ENCODE data around the gene RNF215.
"Not testable (repeated sequence)": the region's sequence is repeated elsewhere in the genome, so short reads cannot be mapped to it uniquely, and the experiment has no call there.

The RNF215 gene

DNA sequence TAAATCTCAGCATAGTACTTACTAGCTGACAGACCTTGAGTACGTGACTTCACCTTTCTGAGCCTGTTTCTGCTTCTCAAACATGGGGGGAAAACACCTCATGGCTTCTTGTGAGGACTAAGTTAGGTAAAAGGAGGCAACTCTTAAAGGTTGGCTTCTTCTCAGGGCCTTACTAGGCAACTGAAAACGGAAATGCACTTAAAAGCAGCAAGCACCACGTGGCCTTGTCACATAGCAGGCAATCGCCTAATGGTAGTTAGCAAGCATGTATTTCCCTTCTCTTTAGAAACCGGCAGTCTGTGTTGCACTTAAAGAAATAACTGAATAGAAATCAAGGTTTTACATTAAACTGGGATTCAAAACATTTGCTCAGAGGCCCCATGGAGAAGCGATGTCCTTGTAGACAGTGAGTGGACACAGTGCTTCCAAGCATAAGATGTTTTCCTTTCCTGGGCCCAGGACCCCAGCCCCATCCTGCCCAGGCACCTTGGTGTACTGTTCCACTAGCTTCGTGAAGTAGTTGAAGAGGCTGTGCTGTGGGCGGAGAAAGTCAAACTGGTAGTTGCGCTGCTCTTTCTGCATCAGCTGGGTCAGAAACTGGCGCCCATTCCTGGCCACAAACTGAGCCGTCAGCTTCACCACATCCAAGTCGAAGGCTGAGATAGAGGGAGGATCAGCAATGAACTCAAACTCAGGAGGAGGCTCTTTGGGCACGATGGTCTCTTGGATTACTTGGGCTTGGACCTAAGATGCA, 42.6 kb downstream of the RNF215 start:
- H4K8ac ChIP-seq (ENCODE audit: low read depth, low read length): no peak overlapping the region
- H3K9me3 ChIP-seq (ENCODE audit: insufficient read depth, low read depth, low read length): no peaks in the 10 kb centered on the region
- no peak overlapping the region for H4K12ac ChIP-seq (ENCODE audit: low read depth, low read length)
- no peak overlapping the region for H2BK120ac ChIP-seq (ENCODE audit: insufficient read depth, low read length, poor library complexity)
- no peak overlapping the region for H3K9ac ChIP-seq (ENCODE audit: low read length)
- no peak overlapping the region for H4K91ac ChIP-seq (ENCODE audit: low read depth, low read length)
- no peaks in the 10 kb centered on the region for H3K79me2 ChIP-seq (ENCODE audit: control insufficient read depth, insufficient read depth, low read length, poor library complexity)
- H2AK5ac ChIP-seq (ENCODE audit: low read length): no peak overlapping the region
- no peak overlapping the region for H2BK5ac ChIP-seq (ENCODE audit: low read depth, low read length, poor library complexity)
- H3K18ac ChIP-seq (ENCODE audit: low read length): no peak overlapping the region
- H3K79me1 ChIP-seq (ENCODE audit: low read length): no peaks in the 10 kb centered on the region
- no peak overlapping the region for H3K4ac ChIP-seq (ENCODE audit: low read depth, low read length)
- no peak overlapping the region for H3K4me3 ChIP-seq (ENCODE audit: low read depth, low read length)
- no peaks in the 10 kb centered on the region for H3K27me3 ChIP-seq (ENCODE audit: insufficient read depth, low read length)
- no peak for DNase-seq
- no peak overlapping the region for H3K23ac ChIP-seq (ENCODE audit: low read length)
- no CpG with 5 or more reads among the region's 13 CpGs for WGBS (ENCODE audit: extremely low coverage, insufficient coverage, insufficient read length)
- H3K4me1 ChIP-seq (ENCODE audit: control insufficient read depth in 1 of 2, insufficient read depth in 2 of 2, low read length in 2 of 2): no peaks in the 10 kb centered on the region
- no peak overlapping the region for H3K4me2 ChIP-seq (ENCODE audit: low read length)
- H2AFZ ChIP-seq (ENCODE audit: insufficient read depth, low read length, poor library complexity): no peak overlapping the region
- no peak overlapping the region for H2BK12ac ChIP-seq (ENCODE audit: low read length)
- H3K27ac ChIP-seq (ENCODE audit: low read depth, low read length): no peak overlapping the region
- no peak overlapping the region for H3K14ac ChIP-seq (ENCODE audit: low read length)
- H3K36me3 ChIP-seq (ENCODE audit: control insufficient read depth in 1 of 2, insufficient read depth in 2 of 2, low read length in 2 of 2): peaks cover 72 to 84% of the 10 kb centered on the region in 2 experiments

DNA sequence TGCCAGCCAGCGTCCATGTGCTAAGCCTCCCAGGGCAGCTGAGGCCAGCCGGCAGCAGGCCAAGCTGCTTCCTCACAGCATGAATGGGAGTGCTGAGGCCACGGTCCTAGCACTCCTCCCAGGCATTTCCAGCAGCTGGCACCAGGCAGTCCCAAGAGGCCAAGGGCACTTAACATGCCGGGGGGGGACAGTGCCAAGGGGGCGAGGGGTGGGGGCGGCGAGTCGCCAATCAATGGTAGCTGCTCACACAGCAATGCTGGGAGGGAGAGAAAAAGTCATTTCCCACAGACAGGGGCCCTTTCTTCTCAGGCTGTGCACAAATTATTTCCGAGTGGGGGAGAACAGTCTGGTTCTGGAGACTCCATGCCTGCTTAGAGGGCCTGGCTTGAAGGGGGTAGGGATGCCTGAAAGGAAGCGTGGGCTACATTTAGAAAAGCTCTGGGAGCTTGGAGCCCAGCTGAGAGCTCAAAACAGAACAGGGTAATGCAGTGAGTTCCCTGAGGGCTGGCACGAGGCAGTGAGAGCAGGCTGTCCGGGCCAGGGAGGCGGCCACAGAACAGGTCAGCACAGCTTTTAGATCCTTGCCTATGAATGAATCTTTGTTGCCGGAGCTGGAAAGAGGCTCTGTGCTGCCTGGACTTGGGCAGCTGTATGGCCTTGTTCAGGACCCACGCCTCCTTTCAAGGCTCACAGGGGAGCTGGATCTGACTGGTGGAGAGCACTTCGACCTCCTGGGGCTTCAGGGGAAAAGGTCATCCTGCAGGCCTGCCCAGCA, 46.1 kb downstream of the RNF215 start:
- Histone ChIP-seq H3K4me3 (ENCODE audit: low read depth, low read length) (no peak overlapping the region), H2BK12ac (ENCODE audit: low read length) (no peak overlapping the region), H4K12ac (ENCODE audit: low read depth, low read length) (no peak overlapping the region), H4K91ac (ENCODE audit: low read depth, low read length) (no peak overlapping the region), H2BK5ac (ENCODE audit: low read depth, low read length, poor library complexity) (no peak overlapping the region), H3K79me1 (ENCODE audit: low read length) (no peaks in the 10 kb centered on the region), H3K14ac (ENCODE audit: low read length) (no peak overlapping the region), H3K27ac (ENCODE audit: low read depth, low read length) (no peak overlapping the region), H3K23ac (ENCODE audit: low read length) (no peak overlapping the region), H3K9me3 (ENCODE audit: insufficient read depth, low read depth, low read length) (no peaks in the 10 kb centered on the region), H2AK5ac (ENCODE audit: low read length) (no peak overlapping the region), H3K4me1 (ENCODE audit: control insufficient read depth in 1 of 2, insufficient read depth in 2 of 2, low read length in 2 of 2) (no peaks in the 10 kb centered on the region), H3K4me2 (ENCODE audit: low read length) (no peak overlapping the region), H3K18ac (ENCODE audit: low read length) (no peak overlapping the region), H3K9ac (ENCODE audit: low read length) (no peak overlapping the region), H2AFZ (ENCODE audit: insufficient read depth, low read length, poor library complexity) (no peak overlapping the region), H4K8ac (ENCODE audit: low read depth, low read length) (no peak overlapping the region), H3K79me2 (ENCODE audit: control insufficient read depth, insufficient read depth, low read length, poor library complexity) (no peaks in the 10 kb centered on the region), H3K36me3 (ENCODE audit: control insufficient read depth in 1 of 2, insufficient read depth in 2 of 2, low read length in 2 of 2) (peaks cover 88 to 94% of the 10 kb centered on the region in 2 experiments), H2BK120ac (ENCODE audit: insufficient read depth, low read length, poor library complexity) (no peak overlapping the region), H3K27me3 (ENCODE audit: insufficient read depth, low read length) (no peaks in the 10 kb centered on the region), H3K4ac (ENCODE audit: low read depth, low read length) (no peak overlapping the region)
- no peak for DNase-seq
- no CpG with 5 or more reads among the region's 16 CpGs for WGBS (ENCODE audit: extremely low coverage, insufficient coverage, insufficient read length)

DNA sequence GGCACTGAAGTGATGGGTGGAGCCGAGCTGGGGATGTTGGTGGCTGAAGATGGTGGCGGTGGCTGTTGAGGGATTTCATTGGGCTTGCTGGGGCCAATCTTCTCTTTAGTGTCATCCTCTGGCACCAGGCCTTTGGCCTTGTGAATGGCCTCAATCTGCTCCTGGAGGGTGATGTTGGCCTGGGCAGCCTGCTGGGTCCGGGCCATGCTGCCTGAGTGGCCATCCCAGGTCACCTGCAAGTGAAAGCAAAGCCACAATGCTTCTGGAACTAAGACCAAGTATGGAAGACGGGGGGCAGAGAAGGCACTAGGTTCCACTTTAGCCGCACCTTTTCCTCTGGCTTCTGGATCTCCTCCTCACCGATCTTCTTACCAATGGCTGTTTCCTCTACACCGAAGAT, 48.4 kb downstream of the RNF215 start:
- no peak overlapping the region for H2AK5ac ChIP-seq (ENCODE audit: low read length)
- H3K4me1 ChIP-seq (ENCODE audit: control insufficient read depth in 1 of 2, insufficient read depth in 2 of 2, low read length in 2 of 2): peaks cover 2 to 7% of the 10 kb centered on the region in 2 experiments
- no peak overlapping the region for H3K4ac ChIP-seq (ENCODE audit: low read depth, low read length)
- H3K4me2 ChIP-seq (ENCODE audit: low read length): no peak overlapping the region
- WGBS (ENCODE audit: extremely low coverage, insufficient coverage, insufficient read length): no CpG with 5 or more reads among the region's 7 CpGs
- no peaks in the 10 kb centered on the region for H3K79me1 ChIP-seq (ENCODE audit: low read length)
- no peak overlapping the region for H3K9ac ChIP-seq (ENCODE audit: low read length)
- no peak overlapping the region for H3K4me3 ChIP-seq (ENCODE audit: low read depth, low read length)
- H4K8ac ChIP-seq (ENCODE audit: low read depth, low read length): no peak overlapping the region
- no peak overlapping the region for H2AFZ ChIP-seq (ENCODE audit: insufficient read depth, low read length, poor library complexity)
- no peak overlapping the region for H3K18ac ChIP-seq (ENCODE audit: low read length)
- H3K23ac ChIP-seq (ENCODE audit: low read length): no peak overlapping the region
- no peak for DNase-seq
- H2BK5ac ChIP-seq (ENCODE audit: low read depth, low read length, poor library complexity): no peak overlapping the region
- H2BK120ac ChIP-seq (ENCODE audit: insufficient read depth, low read length, poor library complexity): no peak overlapping the region
- no peak overlapping the region for H2BK12ac ChIP-seq (ENCODE audit: low read length)
- no peaks in the 10 kb centered on the region for H3K79me2 ChIP-seq (ENCODE audit: control insufficient read depth, insufficient read depth, low read length, poor library complexity)
- no peak overlapping the region for H4K12ac ChIP-seq (ENCODE audit: low read depth, low read length)
- peaks cover 2% of the 10 kb centered on the region for H3K9me3 ChIP-seq (ENCODE audit: insufficient read depth, low read depth, low read length)
- no peak overlapping the region for H4K91ac ChIP-seq (ENCODE audit: low read depth, low read length)
- peaks cover 87 to 95% of the 10 kb centered on the region in 2 experiments for H3K36me3 ChIP-seq (ENCODE audit: control insufficient read depth in 1 of 2, insufficient read depth in 2 of 2, low read length in 2 of 2)
- no peaks in the 10 kb centered on the region for H3K27me3 ChIP-seq (ENCODE audit: insufficient read depth, low read length)
- no peak overlapping the region for H3K27ac ChIP-seq (ENCODE audit: low read depth, low read length)
- no peak overlapping the region for H3K14ac ChIP-seq (ENCODE audit: low read length)

DNA sequence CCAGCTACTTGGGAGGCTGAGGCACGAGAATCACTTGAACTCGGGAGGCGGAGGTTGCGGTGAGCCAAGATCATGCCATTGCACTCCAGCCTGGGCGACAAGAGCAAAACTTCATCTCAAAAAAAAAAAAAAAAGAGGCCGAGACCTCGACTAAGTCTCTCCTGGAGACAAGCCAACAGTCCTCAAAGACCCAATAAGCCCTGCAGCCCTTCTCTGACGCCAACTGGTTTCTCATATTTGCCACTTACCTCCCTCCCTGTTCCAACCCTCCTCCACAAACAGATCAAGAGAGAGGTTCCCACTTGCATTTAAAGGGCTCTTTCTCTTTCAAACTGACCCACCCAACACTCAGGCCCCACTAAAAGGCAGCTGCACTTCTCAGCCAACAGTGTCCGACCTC, 48.9 kb downstream of the RNF215 start:
- H2BK12ac ChIP-seq (ENCODE audit: low read length); H4K12ac ChIP-seq (ENCODE audit: low read depth, low read length); H3K27ac ChIP-seq (ENCODE audit: low read depth, low read length); H3K23ac ChIP-seq (ENCODE audit: low read length); H2AK5ac ChIP-seq (ENCODE audit: low read length); H3K9me3 ChIP-seq (ENCODE audit: insufficient read depth, low read depth, low read length); H2BK120ac ChIP-seq (ENCODE audit: insufficient read depth, low read length, poor library complexity); H3K4me3 ChIP-seq (ENCODE audit: low read depth, low read length); H3K79me1 ChIP-seq (ENCODE audit: low read length); H3K4me2 ChIP-seq (ENCODE audit: low read length); DNase-seq; H4K8ac ChIP-seq (ENCODE audit: low read depth, low read length); H3K79me2 ChIP-seq (ENCODE audit: control insufficient read depth, insufficient read depth, low read length, poor library complexity); H3K18ac ChIP-seq (ENCODE audit: low read length); H4K91ac ChIP-seq (ENCODE audit: low read depth, low read length); H2AFZ ChIP-seq (ENCODE audit: insufficient read depth, low read length, poor library complexity); H3K14ac ChIP-seq (ENCODE audit: low read length); H3K4ac ChIP-seq (ENCODE audit: low read depth, low read length); H3K4me1 ChIP-seq (ENCODE audit: control insufficient read depth in 1 of 2, insufficient read depth in 2 of 2, low read length in 2 of 2); H2BK5ac ChIP-seq (ENCODE audit: low read depth, low read length, poor library complexity); H3K9ac ChIP-seq (ENCODE audit: low read length); H3K27me3 ChIP-seq (ENCODE audit: insufficient read depth, low read length): not testable (repeated sequence)
- WGBS (ENCODE audit: extremely low coverage, insufficient coverage, insufficient read length): no CpG with 5 or more reads among the region's 9 CpGs
- H3K36me3 ChIP-seq (ENCODE audit: control insufficient read depth in 1 of 2, insufficient read depth in 2 of 2, low read length in 2 of 2): peaks cover 89 to 96% of the 10 kb centered on the region in 2 experiments

All from trophoblast cell (in vitro differentiated cells and primary cell).